ENCODE measurements around the gene SLC23A2.

Gene SLC23A2

DNA sequence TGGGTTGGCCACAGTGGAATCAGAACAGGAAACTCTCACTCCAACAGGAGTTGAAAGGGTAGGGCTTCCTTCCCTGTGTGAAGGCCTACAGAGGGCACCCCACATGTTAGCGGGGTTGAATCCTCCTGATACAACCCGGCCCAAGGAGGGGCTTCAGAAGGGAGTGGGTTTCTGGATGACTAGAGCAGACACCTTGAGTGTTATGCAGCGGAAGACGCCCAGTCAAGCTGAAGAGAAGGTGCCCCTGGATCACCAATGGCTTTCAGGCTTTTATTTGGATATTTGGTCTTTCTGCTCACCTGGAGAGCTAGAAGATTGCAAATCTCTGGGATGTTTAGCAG is 146.8 kb downstream of the SLC23A2 start:
- Histone ChIP-seq H3K36me3 (replicated peaks in 1 of 2; ENCODE audit: control insufficient read depth in 2 of 2, insufficient read depth in 2 of 2, low read length in 2 of 2) (peaks cover 7 to 45% of the 10 kb centered on the region in 2 donors), H2BK120ac (ENCODE audit: low read depth, low read length) (no peak overlapping the region), H2BK15ac (ENCODE audit: low read length) (no peak overlapping the region), H3K18ac (ENCODE audit: low read length) (no peak overlapping the region), H2BK12ac (ENCODE audit: low read length) (no peak overlapping the region), H3K9me3 (replicated peaks in 1 of 2; ENCODE audit: control insufficient read depth in 2 of 2, insufficient read depth in 1 of 2, low read depth in 1 of 2, low read length in 2 of 2) (no peaks in the 10 kb centered on the region), H3K27ac (replicated peaks; ENCODE audit: low read length) (no peak overlapping the region), H3K4me3 (ENCODE audit: low read length in 2 of 2) (no peak overlapping the region), H3K14ac (ENCODE audit: low read length) (no peak overlapping the region), H2BK5ac (ENCODE audit: low read length) (no peak overlapping the region), H4K91ac (ENCODE audit: low read depth, low read length, poor library complexity) (no peak overlapping the region), H3K4me2 (ENCODE audit: insufficient read depth, low read length, poor library complexity, severe bottlenecking) (no peak overlapping the region), H3K4me1 (ENCODE audit: control insufficient read depth in 2 of 2, insufficient read depth in 1 of 2, low read depth in 1 of 2, low read length in 2 of 2) (no peaks in the 10 kb centered on the region), H4K8ac (ENCODE audit: low read depth, low read length) (no peak overlapping the region), H3K9ac (ENCODE audit: low read depth, low read length, poor library complexity) (no peak overlapping the region), H2AFZ (ENCODE audit: low read length) (no peak overlapping the region), H3K79me1 (ENCODE audit: low read depth, low read length) (peaks cover 1% of the 10 kb centered on the region), H3K4ac (ENCODE audit: low read length) (no peak overlapping the region), H3K27me3 (ENCODE audit: control insufficient read depth in 3 of 3, insufficient read depth in 3 of 3, low read depth in 1 of 3, low read length in 3 of 3) (no peaks in the 10 kb centered on the region), H3K23ac (ENCODE audit: low read depth, low read length, poor library complexity) (no peak overlapping the region), H2AK5ac (ENCODE audit: low read depth, low read length) (no peak overlapping the region)
- no peak for DNase-seq (ENCODE audit: low spot score)
- WGBS, 2 donors (ENCODE audit: extremely low coverage in 2 of 2, insufficient read length in 2 of 2, insufficient replicate concordance in 1 of 2): no CpG with 5 or more reads among the region's 4 CpGs

DNA sequence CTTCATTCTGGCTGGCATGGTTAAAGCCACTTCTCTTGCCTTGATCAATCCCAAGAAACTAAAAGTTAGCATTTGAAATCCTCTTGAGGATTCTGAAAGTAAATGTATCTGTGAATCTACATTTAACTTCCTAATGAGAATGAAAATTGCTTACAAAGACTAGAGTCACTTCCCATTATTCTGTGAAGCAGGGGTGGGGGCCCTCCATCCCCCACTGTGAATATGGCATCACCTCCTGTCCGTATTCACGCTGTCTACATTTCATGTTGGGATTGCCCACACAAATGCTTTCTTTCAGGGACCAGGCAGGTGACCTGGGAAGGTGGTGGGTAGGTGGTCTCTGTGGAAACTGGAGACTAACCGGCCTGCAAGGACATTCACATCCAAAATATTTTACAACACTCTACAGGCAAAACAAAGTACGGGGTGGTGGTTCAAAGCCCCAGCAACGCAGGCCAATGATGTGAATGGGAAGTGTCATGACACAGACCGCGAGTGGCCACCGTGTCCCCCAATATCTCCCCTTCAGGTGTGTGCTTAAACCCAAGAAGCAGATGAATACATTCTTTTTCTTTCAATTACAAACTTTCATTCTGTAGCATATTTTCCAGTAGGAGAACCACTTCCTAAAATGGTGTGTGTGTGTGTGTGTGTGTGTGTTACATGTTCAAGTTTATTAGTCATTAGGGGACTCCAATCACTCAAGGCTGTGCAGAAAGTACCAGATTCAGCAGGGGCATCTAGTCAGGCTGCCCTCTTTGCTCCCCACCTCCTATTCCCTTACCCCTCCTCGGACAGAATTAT is 147.4 kb downstream of the SLC23A2 start:
- no peak overlapping the region for H3K18ac ChIP-seq (ENCODE audit: low read length)

DNA sequence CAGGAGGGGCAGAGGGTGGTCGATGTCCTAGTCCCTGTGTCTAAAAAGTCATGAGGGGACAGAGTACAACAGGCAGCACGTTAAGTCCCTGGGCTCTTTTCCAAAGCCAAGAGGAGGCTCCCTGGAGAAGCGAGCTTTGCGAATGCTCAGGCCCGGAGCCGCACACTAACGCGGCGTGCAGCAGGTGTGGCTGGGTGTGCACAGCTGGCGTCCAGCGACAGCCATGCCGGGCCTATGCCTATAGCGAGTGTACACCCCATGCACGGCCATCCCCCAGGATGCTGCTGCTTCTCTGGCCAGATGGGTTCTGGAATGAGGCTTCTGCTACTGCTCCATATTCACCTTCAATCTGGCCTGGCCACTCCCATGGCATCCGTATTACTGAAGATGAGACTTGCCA is 148.3 kb downstream of the SLC23A2 start:
- no peaks in the 10 kb centered on the region for H3K9me3 ChIP-seq (replicated peaks in 1 of 2; ENCODE audit: control insufficient read depth in 2 of 2, insufficient read depth in 1 of 2, low read depth in 1 of 2, low read length in 2 of 2)
- H2BK120ac ChIP-seq (ENCODE audit: low read depth, low read length): no peak overlapping the region
- no peaks in the 10 kb centered on the region for H3K27me3 ChIP-seq (ENCODE audit: control insufficient read depth in 3 of 3, insufficient read depth in 3 of 3, low read depth in 1 of 3, low read length in 3 of 3)
- H3K4me2 ChIP-seq (ENCODE audit: insufficient read depth, low read length, poor library complexity, severe bottlenecking): no peak overlapping the region
- no peak overlapping the region for H3K4ac ChIP-seq (ENCODE audit: low read length)
- no peak for DNase-seq (ENCODE audit: low spot score)
- H2BK12ac ChIP-seq (ENCODE audit: low read length): no peak overlapping the region
- peaks cover 1 to 29% of the 10 kb centered on the region in 2 donors for H3K36me3 ChIP-seq (replicated peaks in 1 of 2; ENCODE audit: control insufficient read depth in 2 of 2, insufficient read depth in 2 of 2, low read length in 2 of 2)
- WGBS, 2 donors (ENCODE audit: extremely low coverage in 2 of 2, insufficient read length in 2 of 2, insufficient replicate concordance in 1 of 2): no CpG with 5 or more reads among the region's 15 CpGs
- H3K4me3 ChIP-seq (ENCODE audit: low read length in 2 of 2): no peak overlapping the region
- H2BK15ac ChIP-seq (ENCODE audit: low read length): no peak overlapping the region
- H3K27ac ChIP-seq (replicated peaks; ENCODE audit: low read length): no peak overlapping the region
- H3K23ac ChIP-seq (ENCODE audit: low read depth, low read length, poor library complexity): no peak overlapping the region
- no peak overlapping the region for H4K8ac ChIP-seq (ENCODE audit: low read depth, low read length)
- no peak overlapping the region for H3K18ac ChIP-seq (ENCODE audit: low read length)
- H3K4me1 ChIP-seq (ENCODE audit: control insufficient read depth in 2 of 2, insufficient read depth in 1 of 2, low read depth in 1 of 2, low read length in 2 of 2): no peaks in the 10 kb centered on the region
- peaks cover 1% of the 10 kb centered on the region for H3K79me1 ChIP-seq (ENCODE audit: low read depth, low read length)
- H2AFZ ChIP-seq (ENCODE audit: low read length): no peak overlapping the region
- no peak overlapping the region for H2BK5ac ChIP-seq (ENCODE audit: low read length)
- H3K9ac ChIP-seq (ENCODE audit: low read depth, low read length, poor library complexity): no peak overlapping the region
- H3K14ac ChIP-seq (ENCODE audit: low read length): no peak overlapping the region
- no peak overlapping the region for H4K91ac ChIP-seq (ENCODE audit: low read depth, low read length, poor library complexity)
- H2AK5ac ChIP-seq (ENCODE audit: low read depth, low read length): no peak overlapping the region

More for the DNA sequence above, 147.4 kb downstream of the SLC23A2 start:
- Histone ChIP-seq H2BK15ac (ENCODE audit: low read length) (no peak overlapping the region), H4K8ac (ENCODE audit: low read depth, low read length) (no peak overlapping the region), H3K36me3 (replicated peaks in 1 of 2; ENCODE audit: control insufficient read depth in 2 of 2, insufficient read depth in 2 of 2, low read length in 2 of 2) (peaks cover 5 to 39% of the 10 kb centered on the region in 2 donors), H2BK12ac (ENCODE audit: low read length) (no peak overlapping the region), H3K4me1 (ENCODE audit: control insufficient read depth in 2 of 2, insufficient read depth in 1 of 2, low read depth in 1 of 2, low read length in 2 of 2) (no peaks in the 10 kb centered on the region), H2AK5ac (ENCODE audit: low read depth, low read length) (no peak overlapping the region), H3K4me3 (ENCODE audit: low read length in 2 of 2) (no peak overlapping the region), H3K9ac (ENCODE audit: low read depth, low read length, poor library complexity) (no peak overlapping the region), H3K9me3 (replicated peaks in 1 of 2; ENCODE audit: control insufficient read depth in 2 of 2, insufficient read depth in 1 of 2, low read depth in 1 of 2, low read length in 2 of 2) (no peaks in the 10 kb centered on the region), H2BK120ac (ENCODE audit: low read depth, low read length) (no peak overlapping the region), H3K27ac (replicated peaks; ENCODE audit: low read length) (no peak overlapping the region), H3K23ac (ENCODE audit: low read depth, low read length, poor library complexity) (no peak overlapping the region), H3K79me1 (ENCODE audit: low read depth, low read length) (peaks cover 1% of the 10 kb centered on the region), H3K4ac (ENCODE audit: low read length) (no peak overlapping the region), H2AFZ (ENCODE audit: low read length) (no peak overlapping the region), H3K14ac (ENCODE audit: low read length) (no peak overlapping the region), H2BK5ac (ENCODE audit: low read length) (no peak overlapping the region), H3K27me3 (ENCODE audit: control insufficient read depth in 3 of 3, insufficient read depth in 3 of 3, low read depth in 1 of 3, low read length in 3 of 3) (no peaks in the 10 kb centered on the region), H4K91ac (ENCODE audit: low read depth, low read length, poor library complexity) (no peak overlapping the region), H3K4me2 (ENCODE audit: insufficient read depth, low read length, poor library complexity, severe bottlenecking) (no peak overlapping the region)
- WGBS, 2 donors (ENCODE audit: extremely low coverage in 2 of 2, insufficient read length in 2 of 2, insufficient replicate concordance in 1 of 2): no CpG with 5 or more reads among the region's 9 CpGs
- no peak for DNase-seq (ENCODE audit: low spot score)

DNA sequence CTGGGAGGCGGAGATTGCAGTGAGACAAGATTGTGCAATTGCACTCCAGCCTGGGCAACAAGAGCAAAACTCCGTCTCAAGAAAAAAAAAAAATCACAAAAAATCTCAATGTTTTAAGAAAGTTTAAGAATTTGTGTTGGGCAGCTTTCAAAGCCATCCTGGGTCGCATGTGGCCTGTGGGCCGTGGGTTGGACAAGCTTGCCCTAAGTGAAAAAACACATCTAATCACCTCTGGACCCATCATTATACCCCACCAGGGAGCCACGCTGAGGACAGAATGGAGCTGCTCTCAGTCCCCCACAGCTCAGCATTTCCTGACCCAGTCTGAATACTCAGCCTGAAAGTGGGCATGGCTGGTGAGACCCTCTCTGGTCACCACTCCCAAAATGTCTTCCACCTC is 150.3 kb downstream of the SLC23A2 start:
- no peak overlapping the region for H2BK5ac ChIP-seq (ENCODE audit: low read length)
- no peak overlapping the region for H4K8ac ChIP-seq (ENCODE audit: low read depth, low read length)
- H3K18ac ChIP-seq (ENCODE audit: low read length): no peak overlapping the region
- no peak overlapping the region for H3K4ac ChIP-seq (ENCODE audit: low read length)
- H3K23ac ChIP-seq (ENCODE audit: low read depth, low read length, poor library complexity): no peak overlapping the region
- no peak for DNase-seq (ENCODE audit: low spot score)
- no peak overlapping the region for H2BK15ac ChIP-seq (ENCODE audit: low read length)
- H3K79me1 ChIP-seq (ENCODE audit: low read depth, low read length): peaks cover 1% of the 10 kb centered on the region
- H3K36me3 ChIP-seq (replicated peaks in 1 of 2; ENCODE audit: control insufficient read depth in 2 of 2, insufficient read depth in 2 of 2, low read length in 2 of 2): peaks cover 0 to 17% of the 10 kb centered on the region in 2 donors
- no peaks in the 10 kb centered on the region for H3K27me3 ChIP-seq (ENCODE audit: control insufficient read depth in 3 of 3, insufficient read depth in 3 of 3, low read depth in 1 of 3, low read length in 3 of 3)
- no peak overlapping the region for H3K9ac ChIP-seq (ENCODE audit: low read depth, low read length, poor library complexity)
- no peak overlapping the region for H2BK120ac ChIP-seq (ENCODE audit: low read depth, low read length)
- no peaks in the 10 kb centered on the region for H3K4me1 ChIP-seq (ENCODE audit: control insufficient read depth in 2 of 2, insufficient read depth in 1 of 2, low read depth in 1 of 2, low read length in 2 of 2)
- no peaks in the 10 kb centered on the region for H3K9me3 ChIP-seq (replicated peaks in 1 of 2; ENCODE audit: control insufficient read depth in 2 of 2, insufficient read depth in 1 of 2, low read depth in 1 of 2, low read length in 2 of 2)
- no peak overlapping the region for H3K27ac ChIP-seq (replicated peaks; ENCODE audit: low read length)
- no peak overlapping the region for H2AFZ ChIP-seq (ENCODE audit: low read length)
- H4K91ac ChIP-seq (ENCODE audit: low read depth, low read length, poor library complexity): no peak overlapping the region
- WGBS, 2 donors (ENCODE audit: extremely low coverage in 2 of 2, insufficient read length in 2 of 2, insufficient replicate concordance in 1 of 2): no CpG with 5 or more reads among the region's 5 CpGs
- no peak overlapping the region for H2AK5ac ChIP-seq (ENCODE audit: low read depth, low read length)
- H3K4me2 ChIP-seq (ENCODE audit: insufficient read depth, low read length, poor library complexity, severe bottlenecking): no peak overlapping the region
- no peak overlapping the region for H3K14ac ChIP-seq (ENCODE audit: low read length)
- no peak overlapping the region for H3K4me3 ChIP-seq (ENCODE audit: low read length in 2 of 2)
- no peak overlapping the region for H2BK12ac ChIP-seq (ENCODE audit: low read length)

All from neuronal stem cell (in vitro differentiated cells).